Right atrium auricular region (tissue), 2 donors: ENCODE data around the gene CACNA2D3. TPM values are rescaled to one million over a fixed set of nuclear protein-coding genes. Genes with fewer than 3 reads are reported as not detected.

Experiments
- DNase-seq: peaks from one replicate; pipeline ENCODE4 v3.0.0-alpha.2; 2019; ENCODE audit warnings: low spot score
- H3K27ac ChIP-seq, 2 donors: fragments of 200-600 bp; sonication (generic); 1 replicate in 1 of 2; 2 replicates in 1 of 2; pipeline ENCODE4 v1.5.1; 2016 to 2019
- H3K27me3 ChIP-seq, 2 donors: fragments of 200-600 bp; sonication (generic); one replicate each; pipeline versions ENCODE4 v1.5.1 to v1.6.0; 2017 to 2019
- H3K36me3 ChIP-seq: fragments of 200-600 bp; sonication (generic); one replicate; pipeline ENCODE4 v1.5.1; 2016
- H3K4me1 ChIP-seq, 2 donors: fragments of 200-600 bp; sonication (generic); one replicate each; pipeline versions ENCODE4 v1.5.1 to v1.6.0; 2017 to 2019
- H3K4me3 ChIP-seq, 2 donors: fragments of 200-600 bp; sonication (generic); 1 replicate in 1 of 2; 2 replicates in 1 of 2; pipeline ENCODE4 v1.5.1; 2017 to 2019; ENCODE audit warnings: mild to moderate bottlenecking in 1 of 2, moderate library complexity in 1 of 2
- H3K9me3 ChIP-seq, 2 donors: fragments of 200-600 bp; sonication (generic); one replicate each; pipeline ENCODE4 v1.5.1; 2019
- CTCF ChIP-seq, 2 donors: fragments of 200-600 bp; sonication (generic); IDR thresholded peaks; one replicate each; pipeline ENCODE4 v1.5.1; 2019; ENCODE audit warnings: antibody characterized with exemption in 2 of 2
- total RNA-seq, 2 donors: library from RNA; depleted of rRNA; stranded (reverse); fragments of >200 nt; gene quantifications; one replicate each; pipeline ENCODE4 v1.1.0, GENCODE V29; 2016

Gene CACNA2D3
- total RNA-seq, 2 donors from 2014 or later: 10.9 to 17.2 TPM

GRCh38 chr3:54326951-54327350, 204.6 kb downstream of the CACNA2D3 start:
- H3K27me3 ChIP-seq: no peaks in the 10 kb centered on the region
- H3K4me3 ChIP-seq: no peak overlapping the region
- no peak for TF ChIP-seq CTCF (IDR thresholded peaks at IDR 0.05)
- no peak for DNase-seq
- no peaks in the 10 kb centered on the region for H3K4me1 ChIP-seq
- H3K27ac ChIP-seq: no peak overlapping the region
- no peaks in the 10 kb centered on the region for H3K9me3 ChIP-seq
- no peaks in the 10 kb centered on the region for H3K36me3 ChIP-seq

GRCh38 chr3:54331341-54331740, 209.0 kb downstream of the CACNA2D3 start:
- H3K9me3 ChIP-seq: no peaks in the 10 kb centered on the region
- H3K4me3 ChIP-seq: no peak overlapping the region
- H3K27ac ChIP-seq: no peak overlapping the region
- no peaks in the 10 kb centered on the region for H3K4me1 ChIP-seq
- no peaks in the 10 kb centered on the region for H3K27me3 ChIP-seq
- DNase-seq: no peak
- H3K36me3 ChIP-seq: no peaks in the 10 kb centered on the region
- no peak for TF ChIP-seq CTCF (IDR thresholded peaks at IDR 0.05)

- Histone ChIP-seq H3K9me3 (no peaks in the 10 kb centered on the region), H3K4me3 (no peak overlapping the region), H3K36me3 (no peaks in the 10 kb centered on the region), H3K27ac (no peak overlapping the region), H3K27me3 (no peaks in the 10 kb centered on the region), H3K4me1 (no peaks in the 10 kb centered on the region)
- no peak for DNase-seq
- TF ChIP-seq CTCF (IDR thresholded peaks at IDR 0.05): no peak
These were observed 215.5 kb downstream of the CACNA2D3 start for GRCh38 chr3:54337846-54338245.

GRCh38 chr3:54339608-54340007, 217.3 kb downstream of the CACNA2D3 start:
- no peaks in the 10 kb centered on the region for H3K27me3 ChIP-seq
- TF ChIP-seq CTCF (IDR thresholded peaks at IDR 0.05): no peak
- no peak overlapping the region for H3K4me3 ChIP-seq
- no peaks in the 10 kb centered on the region for H3K36me3 ChIP-seq
- H3K27ac ChIP-seq: no peak overlapping the region
- no peaks in the 10 kb centered on the region for H3K9me3 ChIP-seq
- no peak for DNase-seq
- H3K4me1 ChIP-seq: no peaks in the 10 kb centered on the region

- Histone ChIP-seq H3K27ac (no peak overlapping the region), H3K4me3 (no peak overlapping the region), H3K36me3 (no peaks in the 10 kb centered on the region), H3K9me3 (no peaks in the 10 kb centered on the region), H3K4me1 (no peaks in the 10 kb centered on the region), H3K27me3 (no peaks in the 10 kb centered on the region)
- DNase-seq: no peak
- no peak for TF ChIP-seq CTCF (IDR thresholded peaks at IDR 0.05)
These were observed 219.5 kb downstream of the CACNA2D3 start for GRCh38 chr3:54341811-54342210.

- no peaks in the 10 kb centered on the region for H3K36me3 ChIP-seq
- DNase-seq: no peak
- TF ChIP-seq CTCF (IDR thresholded peaks at IDR 0.05): no peak
- H3K27ac ChIP-seq: no peak overlapping the region
- no peaks in the 10 kb centered on the region for H3K27me3 ChIP-seq
- no peaks in the 10 kb centered on the region for H3K9me3 ChIP-seq
- no peak overlapping the region for H3K4me3 ChIP-seq
- H3K4me1 ChIP-seq: no peaks in the 10 kb centered on the region
These were observed 220.3 kb downstream of the CACNA2D3 start for GRCh38 chr3:54342676-54343075.
